Activated naive CD8-positive, alpha-beta T cell (primary cell): ENCODE results near the gene GPR173.

Experiments
- H3K27ac Mint-ChIP-seq: one replicate; pipeline ENCODE4 v1.8.0; 2021; ENCODE audit warnings: mixed read lengths
- H3K27me3 Mint-ChIP-seq: one replicate; pipeline ENCODE4 v1.8.0; 2021; ENCODE audit warnings: mixed read lengths
- H3K36me3 Mint-ChIP-seq: one replicate; pipeline ENCODE4 v1.8.0; 2021; ENCODE audit warnings: mixed read lengths
- H3K4me1 Mint-ChIP-seq: one replicate; pipeline ENCODE4 v1.8.0; 2021; ENCODE audit warnings: low read depth, mixed read lengths
- H3K4me3 Mint-ChIP-seq: one replicate; pipeline ENCODE4 v1.8.0; 2021; ENCODE audit warnings: mild to moderate bottlenecking, mixed read lengths
- H3K9me3 Mint-ChIP-seq: one replicate; pipeline ENCODE4 v1.8.0; 2021; ENCODE audit warnings: low read depth, mixed read lengths

The GPR173 gene

GRCh38 chrX:53093177-53093655, 44.6 kb downstream of the GPR173 start:
- Mint-ChIP-seq H3K4me1 (peaks cover 28% of the 10 kb centered on the region), H3K9me3 (no peaks in the 10 kb centered on the region), H3K27me3 (no peaks in the 10 kb centered on the region), H3K27ac (peak overlapping the region; percentile 90), H3K4me3 (peak overlapping the region; percentile 92), H3K36me3 (no peaks in the 10 kb centered on the region)

GRCh38 chrX:53093748-53094581, 45.4 kb downstream of the GPR173 start, which contains the start of gene KANTR:
Gene KANTR, plus strand, starts transcription at chrX:53094142. Its CDS starts 30,131 bp downstream, at chrX:53124273.
- Mint-ChIP-seq H3K27me3 (no peaks in the 10 kb centered on the region), H3K36me3 (no peaks in the 10 kb centered on the region), H3K4me1 (peaks cover 20% of the 10 kb centered on the region), H3K27ac (peak within 1 kb of the TSS; percentile 90), H3K4me3 (peak within 1 kb of the TSS; percentile 92), H3K9me3 (no peaks in the 10 kb centered on the region)

- peak overlapping the region; percentile 85 for H3K27ac Mint-ChIP-seq
- no peaks in the 10 kb centered on the region for H3K36me3 Mint-ChIP-seq
- H3K4me1 Mint-ChIP-seq, result peaks cover 17% of the 10 kb centered on the region
- H3K27me3 Mint-ChIP-seq, result no peaks in the 10 kb centered on the region
- no peaks in the 10 kb centered on the region for H3K9me3 Mint-ChIP-seq
- peak overlapping the region; percentile 92 for H3K4me3 Mint-ChIP-seq
Measured at GRCh38 chrX:53094582-53094905, 46.0 kb downstream of the GPR173 start.

- Mint-ChIP-seq H3K9me3 (no peaks in the 10 kb centered on the region), H3K4me3 (peak overlapping the region; percentile 63), H3K27ac (no peak overlapping the region), H3K36me3 (no peaks in the 10 kb centered on the region), H3K27me3 (no peaks in the 10 kb centered on the region), H3K4me1 (peaks cover 17% of the 10 kb centered on the region)
Measured at GRCh38 chrX:53095796-53096195, 47.2 kb downstream of the GPR173 start.

GRCh38 chrX:53114864-53115549, 66.4 kb downstream of the GPR173 start:
- Mint-ChIP-seq H3K27ac (no peak overlapping the region), H3K4me3 (no peak overlapping the region), H3K4me1 (no peaks in the 10 kb centered on the region)

GRCh38 chrX:53115550-53115874, 66.9 kb downstream of the GPR173 start:
- Mint-ChIP-seq H3K36me3 (peaks cover 3% of the 10 kb centered on the region), H3K9me3 (no peaks in the 10 kb centered on the region), H3K4me3 (no peak overlapping the region), H3K27me3 (no peaks in the 10 kb centered on the region), H3K27ac (no peak overlapping the region), H3K4me1 (no peaks in the 10 kb centered on the region)

More at GRCh38 chrX:53114864-53115549, 66.4 kb downstream of the GPR173 start:
- no peaks in the 10 kb centered on the region for H3K9me3 Mint-ChIP-seq
- peaks cover 3% of the 10 kb centered on the region for H3K36me3 Mint-ChIP-seq
- H3K27me3 Mint-ChIP-seq, result no peaks in the 10 kb centered on the region

GRCh38 chrX:53116101-53116500, 67.5 kb downstream of the GPR173 start:
- no peaks in the 10 kb centered on the region for H3K27me3 Mint-ChIP-seq
- no peaks in the 10 kb centered on the region for H3K9me3 Mint-ChIP-seq
- peaks cover 3% of the 10 kb centered on the region for H3K36me3 Mint-ChIP-seq
- H3K4me1 Mint-ChIP-seq, result no peaks in the 10 kb centered on the region
- H3K27ac Mint-ChIP-seq, result no peak overlapping the region
- H3K4me3 Mint-ChIP-seq, result no peak overlapping the region

- Mint-ChIP-seq H3K9me3 (no peaks in the 10 kb centered on the region), H3K27ac (no peak overlapping the region), H3K4me1 (peaks cover 12% of the 10 kb centered on the region), H3K36me3 (peaks cover 5% of the 10 kb centered on the region), H3K27me3 (no peaks in the 10 kb centered on the region), H3K4me3 (no peak overlapping the region)
Measured at GRCh38 chrX:53122013-53122412, 73.4 kb downstream of the GPR173 start.

GRCh38 chrX:53125506-53125905, 76.9 kb downstream of the GPR173 start:
- H3K4me3 Mint-ChIP-seq, result no peak overlapping the region

GRCh38 chrX:53126377-53126776, 77.8 kb downstream of the GPR173 start:
- Mint-ChIP-seq H3K4me1 (peaks cover 12% of the 10 kb centered on the region), H3K4me3 (no peak overlapping the region), H3K27ac (no peak overlapping the region), H3K9me3 (no peaks in the 10 kb centered on the region), H3K27me3 (no peaks in the 10 kb centered on the region), H3K36me3 (peaks cover 5% of the 10 kb centered on the region)

More at GRCh38 chrX:53125506-53125905, 76.9 kb downstream of the GPR173 start:
- Mint-ChIP-seq H3K4me1 (peaks cover 12% of the 10 kb centered on the region), H3K27ac (no peak overlapping the region), H3K36me3 (peaks cover 5% of the 10 kb centered on the region), H3K9me3 (no peaks in the 10 kb centered on the region), H3K27me3 (no peaks in the 10 kb centered on the region)

GRCh38 chrX:53128097-53128749, 79.6 kb downstream of the GPR173 start:
- no peaks in the 10 kb centered on the region for H3K27me3 Mint-ChIP-seq
- no peaks in the 10 kb centered on the region for H3K9me3 Mint-ChIP-seq
- H3K36me3 Mint-ChIP-seq, result peaks cover 5% of the 10 kb centered on the region
- H3K27ac Mint-ChIP-seq, result no peak overlapping the region
- no peak overlapping the region for H3K4me3 Mint-ChIP-seq
- H3K4me1 Mint-ChIP-seq, result peaks cover 10% of the 10 kb centered on the region
